Astrocyte of the cerebellum (primary cell): Measurements from ENCODE around the gene NCAPD2.

Source experiments
- DNase-seq: peaks from one replicate; pipeline ENCODE4 v3.0.0-alpha.2; 2011; ENCODE audit warnings: low read depth
- H3K4me3 ChIP-seq: 2 replicates; pipeline ENCODE4 v1.5.1; 2011; ENCODE audit warnings: mild to moderate bottlenecking, low read depth, low read length, moderate library complexity
- in situ Hi-C: cut with HindIII; loops from 2 replicates; pipeline ENCODE4 v1.10.0; 2017; ENCODE audit warnings: low sequenced_read_pairs
- TF ChIP-seq, protein P1 (sequence below): IDR thresholded peaks from 2 replicates; pipeline ENCODE4 v1.5.1; 2012; ENCODE audit warnings: low read length, low read depth, moderate library complexity, mild to moderate bottlenecking; ENCODE audit errors: missing control alignments

Gene NCAPD2

DNA sequence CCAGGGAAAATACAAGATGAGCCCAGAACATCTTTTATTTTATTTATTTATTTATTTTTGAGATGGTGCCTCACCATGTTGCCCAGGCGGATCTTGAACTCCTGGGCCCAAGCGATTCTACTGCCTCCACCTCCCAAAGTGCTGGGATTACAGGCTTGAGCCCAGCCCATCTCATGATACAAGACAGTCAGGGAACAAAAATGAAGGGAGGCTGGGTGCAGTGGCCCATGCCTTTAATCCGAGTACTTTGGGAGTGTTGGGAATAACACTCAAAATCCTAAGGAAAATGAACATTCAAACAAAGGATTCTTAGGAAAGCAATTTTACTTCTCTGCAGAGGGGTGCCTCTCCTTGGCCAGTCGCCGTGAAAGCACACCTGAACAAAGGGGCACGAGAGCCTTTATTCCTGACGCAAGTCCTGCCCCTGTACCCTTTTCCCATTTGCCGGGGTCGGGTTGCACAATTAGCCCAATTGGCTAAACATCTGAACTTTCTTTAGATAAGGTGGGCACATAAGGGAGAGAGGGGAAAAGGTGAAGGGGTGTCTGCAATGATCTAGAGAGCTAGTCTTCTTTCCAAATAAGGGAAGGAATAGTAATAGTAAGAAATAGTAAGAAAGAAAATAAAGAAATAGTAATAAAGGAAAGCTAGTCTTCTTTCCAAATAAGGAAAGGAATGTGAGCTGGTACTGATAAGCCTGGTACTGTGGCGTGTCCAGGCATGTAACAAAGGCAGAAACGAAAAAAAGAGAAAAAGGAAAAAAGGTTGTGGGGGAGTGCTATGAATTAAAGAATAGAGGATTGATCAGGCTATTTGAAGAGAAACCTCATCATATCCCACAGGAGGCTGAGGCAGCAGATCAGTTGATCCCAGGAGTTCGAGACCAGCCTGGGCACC, 13.4 kb downstream of the NCAPD2 start:
- H3K4me3 ChIP-seq = no peak overlapping the region
- DNase-seq = no peak
- TF ChIP-seq, protein P1, sequence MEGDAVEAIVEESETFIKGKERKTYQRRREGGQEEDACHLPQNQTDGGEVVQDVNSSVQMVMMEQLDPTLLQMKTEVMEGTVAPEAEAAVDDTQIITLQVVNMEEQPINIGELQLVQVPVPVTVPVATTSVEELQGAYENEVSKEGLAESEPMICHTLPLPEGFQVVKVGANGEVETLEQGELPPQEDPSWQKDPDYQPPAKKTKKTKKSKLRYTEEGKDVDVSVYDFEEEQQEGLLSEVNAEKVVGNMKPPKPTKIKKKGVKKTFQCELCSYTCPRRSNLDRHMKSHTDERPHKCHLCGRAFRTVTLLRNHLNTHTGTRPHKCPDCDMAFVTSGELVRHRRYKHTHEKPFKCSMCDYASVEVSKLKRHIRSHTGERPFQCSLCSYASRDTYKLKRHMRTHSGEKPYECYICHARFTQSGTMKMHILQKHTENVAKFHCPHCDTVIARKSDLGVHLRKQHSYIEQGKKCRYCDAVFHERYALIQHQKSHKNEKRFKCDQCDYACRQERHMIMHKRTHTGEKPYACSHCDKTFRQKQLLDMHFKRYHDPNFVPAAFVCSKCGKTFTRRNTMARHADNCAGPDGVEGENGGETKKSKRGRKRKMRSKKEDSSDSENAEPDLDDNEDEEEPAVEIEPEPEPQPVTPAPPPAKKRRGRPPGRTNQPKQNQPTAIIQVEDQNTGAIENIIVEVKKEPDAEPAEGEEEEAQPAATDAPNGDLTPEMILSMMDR = no peak
- in situ Hi-C loops = no loop called here

DNA sequence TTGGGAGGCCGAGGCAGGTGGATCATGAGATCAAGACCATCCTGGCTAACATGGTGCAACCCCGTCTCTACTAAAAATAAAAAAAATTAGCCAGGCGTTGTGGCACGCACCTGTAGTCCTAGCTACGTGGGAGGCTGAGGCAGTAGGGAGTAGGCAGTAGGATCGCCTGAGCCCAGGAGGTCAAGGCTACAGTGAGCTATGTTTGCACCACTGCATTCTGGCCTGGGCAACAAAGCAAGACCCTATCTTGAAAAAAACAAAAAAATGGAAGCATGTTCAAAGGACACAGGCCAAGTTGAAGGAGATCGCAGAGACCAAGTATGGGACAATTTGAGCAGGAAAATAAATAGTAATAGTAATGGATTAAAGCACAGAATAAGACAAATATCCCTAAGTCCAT, 14.2 kb downstream of the NCAPD2 start:
- no peak overlapping the region for H3K4me3 ChIP-seq
- in situ Hi-C loops = no loop called here
- no peak for DNase-seq
- TF ChIP-seq, protein P1 = no peak

- TF ChIP-seq, protein P1 = no peak
- H3K4me3 ChIP-seq = no peak overlapping the region
- in situ Hi-C loops = no loop called here
- DNase-seq = no peak
Observed at GRCh38 chr12:6520186-6520585, 26.3 kb downstream of the NCAPD2 start.

- TF ChIP-seq, protein P1 = no peak
- no peak overlapping the region for H3K4me3 ChIP-seq
- DNase-seq = no peak
- in situ Hi-C loops = no loop called here
Observed at GRCh38 chr12:6522193-6522592, 28.3 kb downstream of the NCAPD2 start.

GRCh38 chr12:6523708-6524107, 29.8 kb downstream of the NCAPD2 start:
- TF ChIP-seq, protein P1 = no peak
- DNase-seq = no peak
- H3K4me3 ChIP-seq = no peak overlapping the region
- in situ Hi-C loops = no loop called here

GRCh38 chr12:6524648-6525047, 30.7 kb downstream of the NCAPD2 start:
- DNase-seq = no peak
- H3K4me3 ChIP-seq = no peak overlapping the region
- TF ChIP-seq, protein P1 = no peak
- in situ Hi-C loops = no loop called here
